A673 (cell line): ENCODE measurements around the gene COA6.

Source experiments
- CTCF ChIP-seq: fragments of 300-800, 200-600 bp; sonication (generic); conservative IDR thresholded peaks from 2 replicates; pipeline ENCODE4 v1.5.1; 2017; ENCODE audit warnings: low read depth, mild to moderate bottlenecking, antibody characterized with exemption, low read length, moderate library complexity, mixed read lengths
- EZH2 ChIP-seq: fragments of 200-600 bp; sonication (generic); IDR thresholded peaks from 2 replicates; pipeline ENCODE4 v1.6.1; 2017; ENCODE audit warnings: borderline replicate concordance, low read depth, mild to moderate bottlenecking, mixed read lengths, antibody characterized with exemption, low read length; ENCODE audit not compliant: poor library complexity, severe bottlenecking

DNA sequence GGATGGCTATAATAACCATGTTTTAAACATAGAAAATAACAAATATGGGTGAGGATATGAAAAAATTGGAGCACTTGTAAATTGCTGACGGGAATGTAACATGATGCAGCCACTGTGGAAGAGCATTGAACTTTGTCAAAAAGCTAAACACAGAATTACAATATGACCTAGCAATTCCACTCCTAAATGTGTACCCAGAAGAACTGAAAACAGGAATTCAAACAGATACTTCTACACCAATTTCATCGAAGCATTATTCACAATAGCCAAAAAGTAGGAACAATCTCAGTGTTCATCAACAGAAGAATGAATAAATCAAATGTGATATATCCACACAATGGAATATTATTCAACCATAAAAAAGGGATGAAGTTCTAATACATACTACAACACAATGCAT is 32.7 kb upstream of the COA6 start:
- no peak for TF ChIP-seq CTCF
- TF ChIP-seq EZH2 = no peak
